GM12878 (cell line): ENCODE results near the gene MAPK1. TPM values are rescaled to one million over a fixed set of nuclear protein-coding genes. Genes with fewer than 3 reads are reported as not detected.

ENCODE experiments used
- CBX3 ChIP-seq: fragments of 200-600 bp; sonication (generic); IDR thresholded peaks from 2 replicates; pipeline ENCODE4 v1.6.1; 2016; ENCODE audit warnings: low read depth, borderline replicate concordance
- DPF2 ChIP-seq: fragments of 450-650 bp; IDR thresholded peaks from 2 replicates; pipeline ENCODE4 v1.6.1; 2017; ENCODE audit warnings: mild to moderate bottlenecking
- E4F1 ChIP-seq: fragments of 450-650 bp; IDR thresholded peaks from 2 replicates; pipeline ENCODE4 v1.6.1; 2018; ENCODE audit warnings: borderline replicate concordance, mild to moderate bottlenecking; ENCODE audit not compliant: partially characterized antibody
- GABPA ChIP-seq: IDR thresholded peaks from 2 replicates; pipeline ENCODE4 v1.6.1; 2014; ENCODE audit warnings: antibody characterized with exemption, low read depth, mild to moderate bottlenecking, inconsistent platforms
- IKZF2 ChIP-seq, 2 experiments: fragments of 450-650 bp; IDR thresholded peaks; 2 replicates each; pipeline ENCODE4 v1.6.1; 2017; ENCODE audit warnings: mild to moderate bottlenecking in 2 of 2, moderate library complexity in 2 of 2
- MEF2B ChIP-seq: fragments of 450-650 bp; IDR thresholded peaks from 2 replicates; pipeline ENCODE4 v1.6.1; 2018; ENCODE audit warnings: mild to moderate bottlenecking, moderate library complexity; ENCODE audit not compliant: partially characterized antibody, poor library complexity, severe bottlenecking
- MYC ChIP-seq: IDR thresholded peaks from 2 replicates; pipeline ENCODE4 v1.6.1; 2011; ENCODE audit warnings: mild to moderate bottlenecking, low read length, moderate library complexity, inconsistent platforms; ENCODE audit not compliant: insufficient read depth, insufficient replicate concordance, insufficient read length, severe bottlenecking
- NR2C1 ChIP-seq: fragments of 450-650 bp; IDR thresholded peaks from 2 replicates; pipeline ENCODE4 v1.6.1; 2017; ENCODE audit warnings: antibody characterized with exemption, mild to moderate bottlenecking, moderate library complexity
- NR2F1 ChIP-seq: fragments of 450-650 bp; conservative IDR thresholded peaks from 2 replicates; pipeline ENCODE4 v1.6.1; 2017; ENCODE audit warnings: mild to moderate bottlenecking
- PKNOX1 ChIP-seq: fragments of 450-650 bp; IDR thresholded peaks from 2 replicates; pipeline ENCODE4 v1.6.1; 2016; ENCODE audit warnings: mild to moderate bottlenecking
- PML ChIP-seq: IDR thresholded peaks from 2 replicates; pipeline ENCODE4 v1.6.1; 2012; ENCODE audit warnings: low read length, inconsistent platforms
- RB1 ChIP-seq: fragments of 450-650 bp; formaldehyde crosslinking; IDR thresholded peaks from 2 replicates; pipeline ENCODE4 v1.6.1; 2017; ENCODE audit warnings: mild to moderate bottlenecking, borderline replicate concordance
- RBBP5 ChIP-seq: fragments of 200-600 bp; sonication (generic); conservative IDR thresholded peaks from 2 replicates; pipeline ENCODE4 v1.6.1; 2016
- REST ChIP-seq: IDR thresholded peaks from 2 replicates; pipeline ENCODE4 v1.6.1; 2012; ENCODE audit warnings: mild to moderate bottlenecking, low read depth, low read length
- RUNX3 ChIP-seq: IDR thresholded peaks from 2 replicates; pipeline ENCODE4 v1.6.1; 2012; ENCODE audit warnings: low read length, inconsistent platforms
- YY1 ChIP-seq: IDR thresholded peaks from 2 replicates; pipeline ENCODE4 v1.6.1; 2011; ENCODE audit warnings: low read depth, mild to moderate bottlenecking, low read length
- ZNF687 ChIP-seq: fragments of 450-650 bp; IDR thresholded peaks from 2 replicates; pipeline ENCODE4 v1.6.1; 2017; ENCODE audit warnings: mild to moderate bottlenecking, moderate library complexity
- polyA plus RNA-seq, 11 experiments: library from polyadenylated mRNA; depleted of rRNA in 4 of 11; unstranded in 6 of 11; stranded (reverse) in 5 of 11; fragments of >200 nt; fragmentation: Nextera tagmentation in 4 of 11; fragmentation: Illumina TruSeq in 1 of 11; extraction: Ambion mirVana in 4 of 11; extraction: Trizol in 1 of 11; gene quantifications; 1 replicate in 1 of 11; 2 replicates in 10 of 11; pipeline versions ENCODE4 v1.2.1 to v1.2.3, GENCODE V29; 2011 to 2016; ENCODE audit warnings: inconsistent platforms in 2 of 11, missing spikeins in 2 of 11, low read depth in 1 of 11
- total RNA-seq, 4 experiments: library from RNA; depleted of rRNA in 3 of 4; stranded (reverse); fragments of >200 nt in 3 of 4; fragmentation: Illumina TruSeq in 1 of 4; extraction: Trizol in 1 of 4; gene quantifications; 2 replicates each; pipeline versions ENCODE4 v1.2.1 to v1.2.3, GENCODE V29; 2013 to 2021
- TF ChIP-seq, protein P1 (sequence below): IDR thresholded peaks from 2 replicates; pipeline ENCODE4 v1.6.1; 2011; ENCODE audit warnings: borderline replicate concordance, low read depth, mild to moderate bottlenecking, moderate library complexity, mixed read lengths, low read length; ENCODE audit not compliant: insufficient read depth; ENCODE audit errors: extremely low read length

Gene MAPK1
- total and polyA plus RNA-seq, 10 of the 15 experiments (the other 5 are each of a cell fraction or from before 2014, with no cell fraction given): 7.0 to 123 (median 58.4) TPM

DNA sequence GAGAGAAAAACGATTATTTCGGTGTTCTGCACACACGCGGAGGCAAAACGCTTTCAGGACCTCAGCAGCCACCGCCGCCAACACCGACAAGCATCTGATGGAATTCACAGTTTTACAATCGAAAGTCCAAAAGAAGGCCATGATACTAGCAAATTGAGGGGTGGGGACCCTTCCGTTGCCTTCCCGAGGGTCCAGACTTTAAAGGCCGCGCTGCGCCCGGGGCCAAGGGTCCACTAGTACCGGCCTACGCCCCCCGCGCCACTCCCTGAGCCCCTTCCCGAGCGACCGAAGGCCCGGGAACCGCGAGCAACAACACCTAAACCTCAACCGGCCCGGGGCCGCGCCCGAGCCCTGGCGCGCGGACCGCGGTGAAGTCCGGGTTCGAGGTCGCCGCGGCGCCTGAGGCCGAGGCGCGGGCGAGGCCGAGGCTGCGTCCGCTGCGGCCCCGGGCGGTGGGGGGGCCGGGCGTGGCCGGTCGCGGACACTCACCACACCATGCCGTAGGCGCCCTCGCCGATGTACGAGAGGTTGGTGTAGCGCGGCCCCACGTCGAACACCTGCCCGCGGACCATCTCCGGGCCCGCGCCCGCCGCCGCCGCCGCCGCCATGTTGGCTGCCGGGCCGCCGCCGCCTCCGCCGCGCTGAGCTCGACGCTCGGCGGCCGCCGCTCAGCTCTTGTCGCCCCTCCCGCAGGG is 465 bp downstream of the MAPK1 start (continued):
- TF ChIP-seq, protein P1, sequence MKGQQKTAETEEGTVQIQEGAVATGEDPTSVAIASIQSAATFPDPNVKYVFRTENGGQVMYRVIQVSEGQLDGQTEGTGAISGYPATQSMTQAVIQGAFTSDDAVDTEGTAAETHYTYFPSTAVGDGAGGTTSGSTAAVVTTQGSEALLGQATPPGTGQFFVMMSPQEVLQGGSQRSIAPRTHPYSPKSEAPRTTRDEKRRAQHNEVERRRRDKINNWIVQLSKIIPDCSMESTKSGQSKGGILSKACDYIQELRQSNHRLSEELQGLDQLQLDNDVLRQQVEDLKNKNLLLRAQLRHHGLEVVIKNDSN: no peak
- TF ChIP-seq NR2F1: peak; percentile 54
- no peak for TF ChIP-seq REST
- no peak for TF ChIP-seq RBBP5
- TF ChIP-seq MEF2B: no peak
- TF ChIP-seq GABPA: no peak
- no peak; the same call in 1 of the 2 replicates for TF ChIP-seq NR2C1
- peak; percentile 6; the same call in 1 of the 2 replicates for TF ChIP-seq DPF2
- no peak for TF ChIP-seq E4F1
- peak; percentile 34; the same call in 1 of the 2 replicates for TF ChIP-seq RB1
- no peak for TF ChIP-seq PKNOX1
- no peak for TF ChIP-seq PML
- no peak; the same call in 1 of the 2 replicates for TF ChIP-seq RUNX3
- TF ChIP-seq ZNF687: peak; percentile 40
- TF ChIP-seq CBX3: no peak
- no peak for TF ChIP-seq IKZF2 (IDR thresholded peaks at IDR 0.05)
- TF ChIP-seq YY1: peak; percentile 81
- TF ChIP-seq MYC: no peak
